Measurements from ENCODE around the gene MYO9B.

The MYO9B gene

DNA sequence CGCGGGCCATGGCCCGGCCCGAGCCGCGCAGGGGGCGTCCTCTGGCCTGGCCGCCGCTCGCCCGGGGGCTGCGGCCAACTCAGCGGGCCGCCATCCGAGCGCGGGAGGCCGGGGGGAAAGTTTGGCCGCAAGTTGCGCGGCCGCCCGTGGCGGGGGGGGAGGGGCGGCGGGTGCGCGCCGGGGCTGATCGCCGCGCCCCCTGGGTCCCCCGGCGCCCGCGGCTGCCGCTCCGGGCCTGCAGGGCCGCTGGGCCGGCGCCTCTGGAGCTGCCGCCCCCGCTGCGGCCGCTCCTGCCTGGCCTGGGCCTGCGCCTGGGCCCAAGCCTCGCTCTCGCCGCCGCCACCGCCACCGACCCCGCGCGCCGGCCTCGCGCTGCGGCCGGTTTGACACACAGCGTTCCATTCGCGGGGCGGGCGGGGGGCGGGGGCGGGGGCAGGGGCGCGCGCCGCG lies 170.0 kb downstream of the MYO9B start, which contains the start of gene NR2F6:
Gene NR2F6 (minus strand): TSS at position 385 of the 450 bp plus-strand sequence. CDS start 699 bp downstream, outside the sequence.
- no CpG with 5 or more reads among the region's 72 CpGs for WGBS (ENCODE audit: extremely low coverage, insufficient coverage, insufficient read length)
- peaks cover 38 to 47% of the 10 kb centered on the region in 2 experiments for H3K4me1 ChIP-seq (ENCODE audit: control insufficient read depth in 1 of 2, insufficient read depth in 2 of 2, low read length in 2 of 2)
- peak within 1 kb of the TSS; percentile 89 for H3K4me2 ChIP-seq (ENCODE audit: low read length)
- H4K12ac ChIP-seq (ENCODE audit: low read depth, low read length), result peak within 1 kb of the TSS; percentile 91
- peak within 1 kb of the TSS; percentile 95 for H3K9ac ChIP-seq (ENCODE audit: low read length)
- H3K4ac ChIP-seq (ENCODE audit: low read depth, low read length), result peak within 1 kb of the TSS; percentile 95
- H3K18ac ChIP-seq (ENCODE audit: low read length), result peak within 1 kb of the TSS; percentile 92
- peak within 1 kb of the TSS; percentile 55 for H2AFZ ChIP-seq (ENCODE audit: insufficient read depth, low read length, poor library complexity)
- no peaks in the 10 kb centered on the region for H3K27me3 ChIP-seq (ENCODE audit: insufficient read depth, low read length)
- H2BK5ac ChIP-seq (ENCODE audit: low read depth, low read length, poor library complexity), result peak within 1 kb of the TSS; percentile 94
- peaks cover 57% of the 10 kb centered on the region for H3K79me2 ChIP-seq (ENCODE audit: control insufficient read depth, insufficient read depth, low read length, poor library complexity)
- H3K23ac ChIP-seq (ENCODE audit: low read length), result no peak within 1 kb of the TSS
- H3K79me1 ChIP-seq (ENCODE audit: low read length), result peaks cover 67% of the 10 kb centered on the region
- peak within 1 kb of the TSS; percentile 89 for H4K8ac ChIP-seq (ENCODE audit: low read depth, low read length)
- peak within 1 kb of the TSS; percentile 94 for H2BK12ac ChIP-seq (ENCODE audit: low read length)
- peaks cover 9 to 10% of the 10 kb centered on the region in 2 experiments for H3K36me3 ChIP-seq (ENCODE audit: control insufficient read depth in 1 of 2, insufficient read depth in 2 of 2, low read length in 2 of 2)
- H2AK5ac ChIP-seq (ENCODE audit: low read length), result peak within 1 kb of the TSS; percentile 51
- H3K4me3 ChIP-seq (ENCODE audit: low read depth, low read length), result peak within 1 kb of the TSS; percentile 95
- DNase-seq, result no peak
- peaks cover 5% of the 10 kb centered on the region for H3K9me3 ChIP-seq (ENCODE audit: insufficient read depth, low read depth, low read length)
- H3K27ac ChIP-seq (ENCODE audit: low read depth, low read length), result peak within 1 kb of the TSS; percentile 100
- H4K91ac ChIP-seq (ENCODE audit: low read depth, low read length), result peak within 1 kb of the TSS; percentile 98
- peak within 1 kb of the TSS; percentile 96 for H3K14ac ChIP-seq (ENCODE audit: low read length)
- H2BK120ac ChIP-seq (ENCODE audit: insufficient read depth, low read length, poor library complexity), result peak within 1 kb of the TSS; percentile 85

GRCh38 chr19:17246681-17247425 lies 171.3 kb downstream of the MYO9B start:
- Histone ChIP-seq H2BK120ac (ENCODE audit: insufficient read depth, low read length, poor library complexity) (peak overlapping the region; percentile 85), H4K8ac (ENCODE audit: low read depth, low read length) (peak overlapping the region; percentile 77), H3K79me1 (ENCODE audit: low read length) (peaks cover 68% of the 10 kb centered on the region), H3K9ac (ENCODE audit: low read length) (no peak overlapping the region), H3K27ac (ENCODE audit: low read depth, low read length) (peak overlapping the region; percentile 100), H3K36me3 (ENCODE audit: control insufficient read depth in 1 of 2, insufficient read depth in 2 of 2, low read length in 2 of 2) (no peaks in the 10 kb centered on the region), H3K27me3 (ENCODE audit: insufficient read depth, low read length) (no peaks in the 10 kb centered on the region), H3K23ac (ENCODE audit: low read length) (no peak overlapping the region), H3K79me2 (ENCODE audit: control insufficient read depth, insufficient read depth, low read length, poor library complexity) (peaks cover 49% of the 10 kb centered on the region), H3K4ac (ENCODE audit: low read depth, low read length) (peak overlapping the region; percentile 84), H2BK12ac (ENCODE audit: low read length) (peak overlapping the region; percentile 94), H3K4me1 (ENCODE audit: control insufficient read depth in 1 of 2, insufficient read depth in 2 of 2, low read length in 2 of 2) (peaks cover 38 to 45% of the 10 kb centered on the region in 2 experiments), H2AFZ (ENCODE audit: insufficient read depth, low read length, poor library complexity) (peak overlapping the region; percentile 4), H2AK5ac (ENCODE audit: low read length) (peak overlapping the region; percentile 88), H3K18ac (ENCODE audit: low read length) (peak overlapping the region; percentile 91), H3K9me3 (ENCODE audit: insufficient read depth, low read depth, low read length) (peaks cover 5% of the 10 kb centered on the region), H2BK5ac (ENCODE audit: low read depth, low read length, poor library complexity) (peak overlapping the region; percentile 89), H3K4me3 (ENCODE audit: low read depth, low read length) (no peak overlapping the region), H4K12ac (ENCODE audit: low read depth, low read length) (peak overlapping the region; percentile 75), H3K14ac (ENCODE audit: low read length) (peak overlapping the region; percentile 96), H4K91ac (ENCODE audit: low read depth, low read length) (peak overlapping the region; percentile 97), H3K4me2 (ENCODE audit: low read length) (peak overlapping the region; percentile 89)
- DNase-seq, result peak; percentile 48 to 66
- no CpG with 5 or more reads among the region's 21 CpGs for WGBS (ENCODE audit: extremely low coverage, insufficient coverage, insufficient read length)

- peaks cover 63% of the 10 kb centered on the region for H3K79me1 ChIP-seq (ENCODE audit: low read length)
- H3K4me2 ChIP-seq (ENCODE audit: low read length), result peak overlapping the region; percentile 23
- peak overlapping the region; percentile 100 for H3K27ac ChIP-seq (ENCODE audit: low read depth, low read length)
- H3K4me1 ChIP-seq (ENCODE audit: control insufficient read depth in 1 of 2, insufficient read depth in 2 of 2, low read length in 2 of 2), result peaks cover 29 to 34% of the 10 kb centered on the region in 2 experiments
- H4K91ac ChIP-seq (ENCODE audit: low read depth, low read length), result peak overlapping the region; percentile 97
- H4K12ac ChIP-seq (ENCODE audit: low read depth, low read length), result peak overlapping the region; percentile 20
- no peak overlapping the region for H3K23ac ChIP-seq (ENCODE audit: low read length)
- H2AFZ ChIP-seq (ENCODE audit: insufficient read depth, low read length, poor library complexity), result peak overlapping the region; percentile 8
- peak overlapping the region; percentile 85 for H2BK120ac ChIP-seq (ENCODE audit: insufficient read depth, low read length, poor library complexity)
- H3K36me3 ChIP-seq (ENCODE audit: control insufficient read depth in 1 of 2, insufficient read depth in 2 of 2, low read length in 2 of 2), result no peaks in the 10 kb centered on the region
- H2BK5ac ChIP-seq (ENCODE audit: low read depth, low read length, poor library complexity), result peak overlapping the region; percentile 89
- peak overlapping the region; percentile 70 for H2AK5ac ChIP-seq (ENCODE audit: low read length)
- no peak overlapping the region for H3K9ac ChIP-seq (ENCODE audit: low read length)
- no peaks in the 10 kb centered on the region for H3K27me3 ChIP-seq (ENCODE audit: insufficient read depth, low read length)
- H3K9me3 ChIP-seq (ENCODE audit: insufficient read depth, low read depth, low read length), result peaks cover 5% of the 10 kb centered on the region
- WGBS (ENCODE audit: extremely low coverage, insufficient coverage, insufficient read length), result no CpG with 5 or more reads among the region's 21 CpGs
- peak overlapping the region; percentile 96 for H3K14ac ChIP-seq (ENCODE audit: low read length)
- H3K4me3 ChIP-seq (ENCODE audit: low read depth, low read length), result no peak overlapping the region
- H3K79me2 ChIP-seq (ENCODE audit: control insufficient read depth, insufficient read depth, low read length, poor library complexity), result peaks cover 39% of the 10 kb centered on the region
- peak overlapping the region; percentile 77 for H4K8ac ChIP-seq (ENCODE audit: low read depth, low read length)
- peak overlapping the region; percentile 94 for H2BK12ac ChIP-seq (ENCODE audit: low read length)
- peak overlapping the region; percentile 79 for H3K18ac ChIP-seq (ENCODE audit: low read length)
- H3K4ac ChIP-seq (ENCODE audit: low read depth, low read length), result peak overlapping the region; percentile 84
- peak; percentile 55 to 60 for DNase-seq
Measured at GRCh38 chr19:17248011-17248776, 172.6 kb downstream of the MYO9B start.

GRCh38 chr19:17249887-17250548 lies 174.4 kb downstream of the MYO9B start:
- peaks cover 45% of the 10 kb centered on the region for H3K79me1 ChIP-seq (ENCODE audit: low read length)
- H2AFZ ChIP-seq (ENCODE audit: insufficient read depth, low read length, poor library complexity), result peak overlapping the region; percentile 3

More at GRCh38 chr19:17249887-17250548, 174.4 kb downstream of the MYO9B start:
- Histone ChIP-seq H3K4me3 (ENCODE audit: low read depth, low read length) (no peak overlapping the region), H3K79me2 (ENCODE audit: control insufficient read depth, insufficient read depth, low read length, poor library complexity) (peaks cover 21% of the 10 kb centered on the region), H3K9ac (ENCODE audit: low read length) (no peak overlapping the region), H2BK120ac (ENCODE audit: insufficient read depth, low read length, poor library complexity) (peak overlapping the region; percentile 93), H4K8ac (ENCODE audit: low read depth, low read length) (peak overlapping the region; percentile 50), H3K18ac (ENCODE audit: low read length) (peak overlapping the region; percentile 39), H3K4me1 (ENCODE audit: control insufficient read depth in 1 of 2, insufficient read depth in 2 of 2, low read length in 2 of 2) (peaks cover 29 to 36% of the 10 kb centered on the region in 2 experiments), H4K91ac (ENCODE audit: low read depth, low read length) (peak overlapping the region; percentile 97), H3K4ac (ENCODE audit: low read depth, low read length) (peak overlapping the region; percentile 43), H3K9me3 (ENCODE audit: insufficient read depth, low read depth, low read length) (no peaks in the 10 kb centered on the region), H3K14ac (ENCODE audit: low read length) (peak overlapping the region; percentile 89), H3K27ac (ENCODE audit: low read depth, low read length) (peak overlapping the region; percentile 49), H3K27me3 (ENCODE audit: insufficient read depth, low read length) (no peaks in the 10 kb centered on the region), H2BK12ac (ENCODE audit: low read length) (peak overlapping the region; percentile 83), H3K23ac (ENCODE audit: low read length) (no peak overlapping the region), H3K36me3 (ENCODE audit: control insufficient read depth in 1 of 2, insufficient read depth in 2 of 2, low read length in 2 of 2) (no peaks in the 10 kb centered on the region), H2BK5ac (ENCODE audit: low read depth, low read length, poor library complexity) (peak overlapping the region; percentile 94), H4K12ac (ENCODE audit: low read depth, low read length) (peak overlapping the region; percentile 54), H2AK5ac (ENCODE audit: low read length) (peak overlapping the region; percentile 44), H3K4me2 (ENCODE audit: low read length) (no peak overlapping the region)
- WGBS (ENCODE audit: extremely low coverage, insufficient coverage, insufficient read length), result no CpG with 5 or more reads among the region's 15 CpGs
- no peak for DNase-seq

All from trophoblast cell (in vitro differentiated cells and primary cell).